NB4 (cell line): ENCODE measurements around the gene CBLC.

Experiments
- CTCF ChIP-seq: IDR thresholded peaks from one replicate; pipeline ENCODE4 v1.5.1; 2012; ENCODE audit warnings: low read depth, low read length
- MAX ChIP-seq: IDR thresholded peaks from 2 replicates; pipeline ENCODE4 v1.6.1; 2011; ENCODE audit warnings: low read depth, low read length
- MYC ChIP-seq: IDR thresholded peaks from 2 replicates; pipeline ENCODE4 v1.6.1; 2011; ENCODE audit warnings: low read depth, low read length
- POLR2A ChIP-seq: IDR thresholded peaks from 2 replicates; pipeline ENCODE4 v1.6.1; 2011; ENCODE audit warnings: mild to moderate bottlenecking; ENCODE audit not compliant: insufficient read length; ENCODE audit errors: extremely low read depth

DNA sequence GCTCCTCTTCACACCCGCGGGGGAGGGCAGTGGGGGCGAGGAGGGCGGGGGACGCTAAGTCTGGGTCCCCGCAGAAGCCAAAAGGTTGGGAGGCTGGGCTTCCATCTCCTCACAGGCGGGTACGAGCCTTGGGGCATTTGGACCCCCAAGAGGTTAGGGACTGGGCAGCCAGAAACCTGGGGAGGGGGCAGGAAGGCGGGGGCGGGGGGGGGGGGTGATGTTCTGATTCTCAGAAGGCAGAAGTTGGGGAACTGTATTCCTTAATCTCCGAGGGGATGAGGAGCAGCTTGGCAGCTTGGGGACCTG, 24.1 kb upstream of the CBLC start:
- TF ChIP-seq CTCF (no peak), MYC (no peak), POLR2A (no peak), MAX (no peak)
